HG02981 (cell line): ENCODE results near the gene EPHB1.
"Not testable (repeated sequence)": the region's sequence is repeated elsewhere in the genome, so short reads cannot be mapped to it uniquely, and the experiment has no call there.

Experiments used
- ATAC-seq: cut with Tn5 transposase; IDR thresholded peaks from one replicate; pipeline ENCODE4 v1.9.1; 2021; ENCODE audit warnings: mild to moderate bottlenecking, moderate library complexity; ENCODE audit not compliant: unreplicated experiment

The EPHB1 gene

GRCh38 chr3:135030768-135031615, 235.9 kb downstream of the EPHB1 start:
- not testable (repeated sequence) for ATAC-seq

GRCh38 chr3:135033737-135034136, 238.7 kb downstream of the EPHB1 start:
- no peak for ATAC-seq

GRCh38 chr3:135034291-135034768, 239.3 kb downstream of the EPHB1 start:
- ATAC-seq = no peak

- no peak for ATAC-seq
These were observed 239.9 kb downstream of the EPHB1 start for GRCh38 chr3:135034891-135035440.

GRCh38 chr3:135038186-135038585, 243.1 kb downstream of the EPHB1 start:
- no peak for ATAC-seq

GRCh38 chr3:135039536-135039935, 244.5 kb downstream of the EPHB1 start:
- not testable (repeated sequence) for ATAC-seq

- no peak for ATAC-seq
These were observed 245.5 kb downstream of the EPHB1 start for GRCh38 chr3:135040321-135041240.

GRCh38 chr3:135041601-135042000, 246.5 kb downstream of the EPHB1 start:
- ATAC-seq = no peak

GRCh38 chr3:135047061-135047460, 252.0 kb downstream of the EPHB1 start:
- no peak for ATAC-seq

GRCh38 chr3:135050536-135050935, 255.5 kb downstream of the EPHB1 start:
- no peak for ATAC-seq

GRCh38 chr3:135051409-135051973, 256.4 kb downstream of the EPHB1 start:
- ATAC-seq = no peak

- no peak for ATAC-seq
These were observed 260.4 kb downstream of the EPHB1 start for GRCh38 chr3:135055449-135055848.

- no peak for ATAC-seq
These were observed 261.1 kb downstream of the EPHB1 start for GRCh38 chr3:135056084-135056730.

GRCh38 chr3:135056733-135057310, 261.8 kb downstream of the EPHB1 start:
- no peak for ATAC-seq

GRCh38 chr3:135057996-135058395, 262.9 kb downstream of the EPHB1 start:
- ATAC-seq = no peak

GRCh38 chr3:135059580-135059979, 264.5 kb downstream of the EPHB1 start:
- ATAC-seq = no peak

- not testable (repeated sequence) for ATAC-seq
These were observed 272.0 kb downstream of the EPHB1 start for GRCh38 chr3:135066844-135067727.

GRCh38 chr3:135068011-135068410, 273.0 kb downstream of the EPHB1 start:
- no peak for ATAC-seq

GRCh38 chr3:135069406-135069805, 274.3 kb downstream of the EPHB1 start:
- no peak for ATAC-seq
